A673 (cell line): ENCODE measurements around the gene APOL2.

Source experiments
- EZH2 ChIP-seq: fragments of 200-600 bp; sonication (generic); IDR thresholded peaks from 2 replicates; pipeline ENCODE4 v1.6.1; 2017; ENCODE audit warnings: borderline replicate concordance, low read depth, mild to moderate bottlenecking, mixed read lengths, antibody characterized with exemption, low read length; ENCODE audit not compliant: poor library complexity, severe bottlenecking
- TF ChIP-seq, protein P1 (sequence below): fragments of 300-800, 200-600 bp; sonication (generic); conservative IDR thresholded peaks from 2 replicates; pipeline ENCODE4 v1.5.1; 2017; ENCODE audit warnings: low read depth, mild to moderate bottlenecking, antibody characterized with exemption, low read length, moderate library complexity, mixed read lengths

DNA sequence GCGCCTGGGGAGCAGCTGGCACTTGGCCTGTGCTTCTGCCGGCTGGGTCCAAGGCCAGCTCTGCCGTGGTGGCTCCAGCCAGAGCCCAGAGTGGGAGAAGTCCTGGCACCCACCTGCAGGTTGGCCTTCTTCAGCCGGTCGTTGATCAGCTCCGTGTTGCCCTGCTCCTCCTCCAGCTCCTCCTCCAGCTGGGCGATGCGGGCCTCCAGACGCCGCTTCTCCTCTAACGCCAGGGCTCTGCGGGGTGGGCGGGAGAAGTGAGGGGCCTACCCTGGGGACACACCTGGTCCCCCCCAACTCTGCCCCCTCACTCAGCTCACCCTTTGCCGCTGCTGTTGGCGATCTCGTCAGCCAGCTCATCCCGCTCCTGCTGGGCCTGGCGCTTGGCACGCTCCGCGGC lies 46.2 kb upstream of the APOL2 start:
- TF ChIP-seq, protein P1, sequence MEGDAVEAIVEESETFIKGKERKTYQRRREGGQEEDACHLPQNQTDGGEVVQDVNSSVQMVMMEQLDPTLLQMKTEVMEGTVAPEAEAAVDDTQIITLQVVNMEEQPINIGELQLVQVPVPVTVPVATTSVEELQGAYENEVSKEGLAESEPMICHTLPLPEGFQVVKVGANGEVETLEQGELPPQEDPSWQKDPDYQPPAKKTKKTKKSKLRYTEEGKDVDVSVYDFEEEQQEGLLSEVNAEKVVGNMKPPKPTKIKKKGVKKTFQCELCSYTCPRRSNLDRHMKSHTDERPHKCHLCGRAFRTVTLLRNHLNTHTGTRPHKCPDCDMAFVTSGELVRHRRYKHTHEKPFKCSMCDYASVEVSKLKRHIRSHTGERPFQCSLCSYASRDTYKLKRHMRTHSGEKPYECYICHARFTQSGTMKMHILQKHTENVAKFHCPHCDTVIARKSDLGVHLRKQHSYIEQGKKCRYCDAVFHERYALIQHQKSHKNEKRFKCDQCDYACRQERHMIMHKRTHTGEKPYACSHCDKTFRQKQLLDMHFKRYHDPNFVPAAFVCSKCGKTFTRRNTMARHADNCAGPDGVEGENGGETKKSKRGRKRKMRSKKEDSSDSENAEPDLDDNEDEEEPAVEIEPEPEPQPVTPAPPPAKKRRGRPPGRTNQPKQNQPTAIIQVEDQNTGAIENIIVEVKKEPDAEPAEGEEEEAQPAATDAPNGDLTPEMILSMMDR, result no peak
- TF ChIP-seq EZH2, result no peak
